GM18526 (cell line): ENCODE data around the gene TBC1D2B.

Experiments
- POLR2A ChIP-seq: IDR thresholded peaks from 3 replicates; pipeline ENCODE4 v1.6.1; 2011; ENCODE audit not compliant: insufficient read length; ENCODE audit errors: extremely low read depth

TBC1D2B gene

GRCh38 chr15:78067328-78068228, 9.9 kb downstream of the TBC1D2B start:
- TF ChIP-seq POLR2A = no peak

- no peak for TF ChIP-seq POLR2A
These were observed 11.3 kb downstream of the TBC1D2B start for GRCh38 chr15:78065973-78066946.

GRCh38 chr15:78065284-78065872, 12.1 kb downstream of the TBC1D2B start:
- TF ChIP-seq POLR2A = no peak

GRCh38 chr15:78064544-78064943, 13.0 kb downstream of the TBC1D2B start:
- TF ChIP-seq POLR2A = no peak

GRCh38 chr15:78063970-78064385, 13.5 kb downstream of the TBC1D2B start:
- no peak for TF ChIP-seq POLR2A

- TF ChIP-seq POLR2A = no peak
These were observed 14.3 kb downstream of the TBC1D2B start for GRCh38 chr15:78063217-78063616.

GRCh38 chr15:78061963-78062427, 15.5 kb downstream of the TBC1D2B start:
- no peak for TF ChIP-seq POLR2A

- no peak for TF ChIP-seq POLR2A
These were observed 17.3 kb downstream of the TBC1D2B start for GRCh38 chr15:78060232-78060631.

- TF ChIP-seq POLR2A = no peak
These were observed 18.2 kb downstream of the TBC1D2B start for GRCh38 chr15:78059110-78059839.

GRCh38 chr15:78058401-78058935, 19.0 kb downstream of the TBC1D2B start:
- no peak for TF ChIP-seq POLR2A

GRCh38 chr15:78057803-78058202, 19.7 kb downstream of the TBC1D2B start:
- TF ChIP-seq POLR2A = no peak

GRCh38 chr15:78056714-78057269, 20.7 kb downstream of the TBC1D2B start:
- TF ChIP-seq POLR2A = no peak

GRCh38 chr15:78055919-78056713, 21.4 kb downstream of the TBC1D2B start:
- TF ChIP-seq POLR2A = no peak
